ENCODE results near the gene ITFG1.
"Not testable (repeated sequence)": the region's sequence is repeated elsewhere in the genome, so short reads cannot be mapped to it uniquely, and the experiment has no call there.

ITFG1 gene

GRCh38 chr16:47477679-47478078, 16.8 kb upstream of the ITFG1 start:
- Histone ChIP-seq H3K4me3 (ENCODE audit: low read depth, low read length) (no peak overlapping the region), H3K27ac (no peak overlapping the region), H3K36me3 (replicated peaks) (no peaks in the 10 kb centered on the region), H3K27me3 (replicated peaks) (no peaks in the 10 kb centered on the region)
- in situ Hi-C loops (cut with HindIII; ENCODE audit: low pct_ligation_motif_present, low sequenced_read_pairs), result no loop called here
- no peak for DNase-seq
- no peak for TF ChIP-seq CTCF (IDR thresholded peaks at IDR 0.05; ENCODE audit: low read depth, low read length, missing control alignments)

DNA sequence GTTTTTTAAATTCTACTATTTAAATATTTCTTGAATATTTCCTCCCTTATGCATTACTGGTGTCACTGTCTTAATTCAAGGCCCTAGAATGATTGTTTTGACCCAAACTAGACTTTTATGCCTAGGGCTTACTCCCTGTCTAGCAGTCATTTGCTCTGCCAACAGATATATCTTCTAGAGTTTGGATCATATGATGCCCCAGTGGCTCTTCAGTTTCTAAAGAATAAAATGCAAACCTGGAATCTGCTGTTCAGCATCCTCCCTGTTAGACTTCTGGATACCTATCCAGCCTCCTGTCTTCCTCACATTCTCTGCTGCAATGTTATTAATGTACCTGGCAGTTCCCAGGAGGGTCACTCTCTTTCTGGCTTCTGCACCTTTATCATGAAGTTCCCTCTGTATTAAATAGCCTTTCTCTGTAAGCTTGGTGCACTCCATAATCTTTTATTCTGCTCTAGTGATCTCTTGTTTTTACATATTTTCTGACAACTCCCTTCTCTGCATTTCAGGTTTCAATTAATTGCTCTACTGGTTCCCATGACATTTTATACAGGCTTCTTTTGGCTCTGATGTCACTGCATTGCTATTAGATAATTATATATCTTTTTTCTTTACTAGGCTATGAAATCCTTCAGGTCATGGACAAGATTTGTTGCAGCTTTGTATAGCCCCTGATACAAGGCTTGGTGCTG, 15.9 kb upstream of the ITFG1 start:
- Histone ChIP-seq H3K27ac (no peak overlapping the region), H3K4me3 (ENCODE audit: low read depth, low read length) (no peak overlapping the region), H3K36me3 (replicated peaks) (no peaks in the 10 kb centered on the region), H3K27me3 (replicated peaks) (no peaks in the 10 kb centered on the region)
- in situ Hi-C loops (cut with HindIII; ENCODE audit: low pct_ligation_motif_present, low sequenced_read_pairs), result no loop called here
- DNase-seq, result no peak
- no peak for TF ChIP-seq CTCF (IDR thresholded peaks at IDR 0.05; ENCODE audit: low read depth, low read length, missing control alignments)

GRCh38 chr16:47475786-47476185, 14.9 kb upstream of the ITFG1 start:
- Histone ChIP-seq H3K36me3 (replicated peaks) (no peaks in the 10 kb centered on the region), H3K4me3 (ENCODE audit: low read depth, low read length) (no peak overlapping the region), H3K27ac (no peak overlapping the region), H3K27me3 (replicated peaks) (no peaks in the 10 kb centered on the region)
- in situ Hi-C loops (cut with HindIII; ENCODE audit: low pct_ligation_motif_present, low sequenced_read_pairs), result no loop called here
- peak; percentile 50 for DNase-seq
- TF ChIP-seq CTCF (IDR thresholded peaks at IDR 0.05; ENCODE audit: low read depth, low read length, missing control alignments), result no peak

GRCh38 chr16:47473792-47474191, 12.9 kb upstream of the ITFG1 start:
- Histone ChIP-seq H3K36me3 (replicated peaks) (no peaks in the 10 kb centered on the region), H3K4me3 (ENCODE audit: low read depth, low read length) (no peak overlapping the region), H3K27ac (no peak overlapping the region), H3K27me3 (replicated peaks) (no peaks in the 10 kb centered on the region)
- in situ Hi-C loops (cut with HindIII; ENCODE audit: low pct_ligation_motif_present, low sequenced_read_pairs), result no loop called here
- TF ChIP-seq CTCF (IDR thresholded peaks at IDR 0.05; ENCODE audit: low read depth, low read length, missing control alignments), result no peak
- DNase-seq, result no peak

DNA sequence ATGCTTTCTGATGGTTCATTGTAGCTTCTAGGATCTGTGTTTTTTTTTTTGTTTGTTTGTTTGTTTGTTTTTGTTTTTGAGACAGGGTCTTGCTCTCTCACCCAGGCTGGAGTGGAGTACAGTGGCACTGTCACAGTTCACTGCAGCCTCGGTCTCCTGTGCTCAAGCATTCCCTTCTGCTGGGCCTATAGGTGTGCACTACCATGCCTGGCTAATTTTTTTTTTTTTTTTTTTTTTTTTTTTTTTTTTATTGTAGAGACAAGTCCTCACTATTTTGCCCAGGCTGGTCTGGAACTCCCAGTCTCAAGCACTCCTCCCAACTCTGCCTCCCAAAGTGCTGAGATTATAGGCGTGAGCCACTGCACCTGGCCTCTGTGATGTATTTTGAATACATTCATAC, 12.1 kb upstream of the ITFG1 start:
- H3K27ac ChIP-seq; H3K27me3 ChIP-seq (replicated peaks); in situ Hi-C loops (cut with HindIII; ENCODE audit: low pct_ligation_motif_present, low sequenced_read_pairs); DNase-seq; H3K36me3 ChIP-seq (replicated peaks); H3K4me3 ChIP-seq (ENCODE audit: low read depth, low read length): not testable (repeated sequence)

- DNase-seq, result no peak
- H3K36me3 ChIP-seq (replicated peaks), result no peaks in the 10 kb centered on the region
- H3K27ac ChIP-seq, result no peak overlapping the region
- in situ Hi-C loops (cut with HindIII; ENCODE audit: low pct_ligation_motif_present, low sequenced_read_pairs), result no loop called here
- no peaks in the 10 kb centered on the region for H3K27me3 ChIP-seq (replicated peaks)
- no peak for TF ChIP-seq CTCF (IDR thresholded peaks at IDR 0.05; ENCODE audit: low read depth, low read length, missing control alignments)
- H3K4me3 ChIP-seq (ENCODE audit: low read depth, low read length), result no peak overlapping the region
Measured at GRCh38 chr16:47470810-47471209, 9.9 kb upstream of the ITFG1 start.
